K562 (cell line): Measurements from ENCODE around the gene NAPA. TPM values are rescaled to one million over a fixed set of nuclear protein-coding genes. Genes with fewer than 3 reads are reported as not detected.

ENCODE experiments used
- ARID3B ChIP-seq: fragments of 250-450 bp; sonication (Bioruptor Pico); IDR thresholded peaks from 2 replicates; pipeline ENCODE4 v1.4.0; 2020; ENCODE audit warnings: borderline replicate concordance
- CBFA2T2 ChIP-seq: fragments of 450-650 bp; conservative IDR thresholded peaks from 2 replicates; pipeline ENCODE4 v1.6.1; 2017; ENCODE audit warnings: mild to moderate bottlenecking
- CCAR2 ChIP-seq: fragments of 200-400 bp; formaldehyde crosslinking; IDR thresholded peaks from 2 replicates; pipeline ENCODE4 v1.6.1; 2017; ENCODE audit warnings: mild to moderate bottlenecking, low read depth, low read length
- CHCHD3 ChIP-seq: fragments of 250-450 bp; sonication (Bioruptor Pico); IDR thresholded peaks from 2 replicates; pipeline ENCODE4 v2.1.2; 2022; ENCODE audit warnings: mild to moderate bottlenecking
- HDAC8 ChIP-seq: fragments of 450-650 bp; IDR thresholded peaks from 2 replicates; pipeline ENCODE4 v1.6.1; 2016; ENCODE audit warnings: mild to moderate bottlenecking, missing genetic modification characterization, moderate library complexity, missing compliant biosample characterization
- ILK ChIP-seq: fragments of 450-650 bp; IDR thresholded peaks from 2 replicates; pipeline ENCODE4 v1.6.1; 2016; ENCODE audit warnings: missing genetic modification characterization, low read depth, mild to moderate bottlenecking, missing compliant biosample characterization, moderate library complexity, borderline replicate concordance
- MEIS2 ChIP-seq: fragments of 450-650 bp; IDR thresholded peaks from 2 replicates; pipeline ENCODE4 v1.6.1; 2014; ENCODE audit warnings: mild to moderate bottlenecking; ENCODE audit not compliant: partially characterized antibody
- NEUROD1 ChIP-seq: fragments of 150-350 bp; IDR thresholded peaks from 2 replicates; pipeline ENCODE4 v1.6.1; 2014; ENCODE audit warnings: borderline replicate concordance, low read length, low read depth; ENCODE audit not compliant: partially characterized antibody
- PHF21A ChIP-seq: fragments of 450-650 bp; IDR thresholded peaks from 2 replicates; pipeline ENCODE4 v1.6.1; 2017; ENCODE audit warnings: low read depth, borderline replicate concordance
- RAD21 ChIP-seq, 2 experiments: fragments of 250-450 bp in 1 of 2; fragments of 450-650 bp in 1 of 2; sonication (Bioruptor Pico) in 1 of 2; formaldehyde crosslinking in 1 of 2; IDR thresholded peaks in 1 of 2; conservative IDR thresholded peaks in 1 of 2; 2 replicates each; pipeline versions ENCODE4 v1.4.0 to v1.8.0; 2020 to 2022; ENCODE audit warnings: mild to moderate bottlenecking in 2 of 2, moderate library complexity in 1 of 2
- RBM25 ChIP-seq: fragments of 200-400 bp; formaldehyde crosslinking; IDR thresholded peaks from 2 replicates; pipeline ENCODE4 v1.6.1; 2018; ENCODE audit warnings: low read length, low read depth, moderate library complexity; ENCODE audit not compliant: severe bottlenecking
- RFX7 ChIP-seq: fragments of 250-450 bp; sonication (Bioruptor Pico); IDR thresholded peaks from 2 replicates; pipeline ENCODE4 v1.5.1; 2021; ENCODE audit warnings: mild to moderate bottlenecking
- SIRT6 ChIP-seq: IDR thresholded peaks from one replicate; pipeline ENCODE4 v1.6.1; 2012; ENCODE audit warnings: low read depth, mild to moderate bottlenecking, control low read depth, inconsistent platforms, low read length, moderate library complexity
- ZNF408 ChIP-seq: fragments of 250-450 bp; sonication (Bioruptor Pico); IDR thresholded peaks from 2 replicates; pipeline ENCODE4 v1.4.0; 2020; ENCODE audit warnings: low read depth, mild to moderate bottlenecking, moderate library complexity
- ZNF507 ChIP-seq: conservative IDR thresholded peaks from 2 replicates; pipeline ENCODE4 v1.6.1; 2017; ENCODE audit warnings: missing genetic modification characterization, missing compliant biosample characterization
- polyA plus RNA-seq, 8 experiments: library from polyadenylated mRNA; depleted of rRNA in 4 of 8; stranded (reverse) in 5 of 8; unstranded in 3 of 8; fragments of >200 nt; fragmentation: Nextera tagmentation in 2 of 8; fragmentation: Illumina TruSeq in 1 of 8; extraction: Ambion mirVana in 2 of 8; extraction: Trizol in 1 of 8; gene quantifications; 2 replicates each; pipeline versions ENCODE4 v1.2.1 to v1.2.3, GENCODE V29; 2011 to 2014; ENCODE audit warnings: inconsistent platforms in 1 of 8, missing spikeins in 1 of 8
- total RNA-seq, 7 experiments: library from RNA; depleted of rRNA in 6 of 7; stranded (reverse); fragments of >200 nt in 6 of 7; fragmentation: Illumina TruSeq in 2 of 7; extraction: Trizol in 2 of 7; gene quantifications; 2 replicates each; pipeline versions ENCODE4 v1.2.1 to v1.2.3, GENCODE V29; 2011 to 2021; ENCODE audit warnings: low replicate concordance in 1 of 7
- TF ChIP-seq, protein P1 (sequence below): sonication (generic); formaldehyde crosslinking; IDR thresholded peaks from 2 replicates; pipeline ENCODE4 v1.8.0; 2022; ENCODE audit warnings: mild to moderate bottlenecking, missing genetic modification reagents
- TF ChIP-seq, protein P2 (sequence below): fragments of 250-450 bp; sonication (Bioruptor Pico); IDR thresholded peaks from 2 replicates; pipeline ENCODE4 v1.8.0; 2022; ENCODE audit warnings: moderate library complexity, mild to moderate bottlenecking, inconsistent platforms

Gene NAPA
- total and polyA plus RNA-seq, 9 of the 15 experiments (the other 6 are each of a cell fraction or from before 2014, with no cell fraction given), result 5.4 to 98.6 (median 77.5) TPM

GRCh38 chr19:47471733-47472457 is 43.0 kb downstream of the NAPA start, which contains the start of gene SLC8A2 (continued):
- TF ChIP-seq, protein P1, sequence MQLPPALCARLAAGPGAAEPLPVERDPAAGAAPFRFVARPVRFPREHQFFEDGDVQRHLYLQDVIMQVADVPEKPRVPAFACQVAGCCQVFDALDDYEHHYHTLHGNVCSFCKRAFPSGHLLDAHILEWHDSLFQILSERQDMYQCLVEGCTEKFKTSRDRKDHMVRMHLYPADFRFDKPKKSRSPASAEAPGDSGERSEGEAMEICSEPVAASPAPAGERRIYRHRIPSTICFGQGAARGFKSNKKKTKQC (CRISPR knock-in tag), result peak; percentile 96
- no peak for TF ChIP-seq MEIS2
- TF ChIP-seq NEUROD1, result no peak
- no peak for TF ChIP-seq ILK (tag)
- no peak for TF ChIP-seq CHCHD3 (CRISPR knock-in tag)
- TF ChIP-seq RBM25, result no peak
- TF ChIP-seq CCAR2, result no peak
- no peak for TF ChIP-seq RAD21 (CRISPR knock-in tag; conservative IDR thresholded peaks at IDR 0.05 in 1 of 2, IDR thresholded peaks at IDR 0.05 in 1 of 2)
- no peak for TF ChIP-seq ZNF507 (tag)
- no peak for TF ChIP-seq ZNF408 (CRISPR knock-in tag)
- no peak for TF ChIP-seq HDAC8 (tag)
- no peak for TF ChIP-seq CBFA2T2
- TF ChIP-seq RFX7, result no peak
- no peak for TF ChIP-seq SIRT6
- TF ChIP-seq, protein P2, sequence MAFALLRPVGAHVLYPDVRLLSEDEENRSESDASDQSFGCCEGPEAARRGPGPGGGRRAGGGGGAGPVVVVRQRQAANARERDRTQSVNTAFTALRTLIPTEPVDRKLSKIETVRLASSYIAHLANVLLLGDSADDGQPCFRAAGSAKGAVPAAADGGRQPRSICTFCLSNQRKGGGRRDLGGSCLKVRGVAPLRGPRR (CRISPR knock-in tag), result no peak
- no peak for TF ChIP-seq ARID3B (CRISPR knock-in tag)
- peak; percentile 47; the same call in 1 of the 2 replicates for TF ChIP-seq PHF21A
